Measurements from ENCODE around the gene TARS2.

TARS2 gene

DNA sequence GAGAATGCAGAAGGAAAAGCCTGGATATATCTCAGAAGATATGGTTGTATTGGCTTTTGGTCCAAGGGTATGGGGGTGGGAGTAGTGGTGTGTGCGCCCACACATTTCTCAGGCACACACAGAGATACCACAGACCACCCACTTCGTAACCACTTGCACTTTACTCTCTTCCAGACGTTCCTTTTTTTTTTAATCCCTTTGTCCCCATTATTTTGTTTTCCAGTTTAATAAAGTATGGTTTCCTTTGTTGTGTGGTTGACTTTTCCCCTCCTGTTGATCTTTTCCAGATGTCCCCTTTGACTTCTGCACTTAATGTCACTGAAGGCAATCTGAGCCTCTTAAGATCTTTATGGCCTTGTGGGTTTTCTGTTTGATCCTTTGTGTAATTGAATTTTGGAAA is 10.5 kb upstream of the TARS2 start:
- H3K36me3 ChIP-seq (ENCODE audit: control insufficient read depth in 2 of 2, insufficient read depth in 2 of 2, low read length in 2 of 2) = peaks cover 13 to 14% of the 10 kb centered on the region in 2 donors
- H3K4me1 ChIP-seq (ENCODE audit: control insufficient read depth in 2 of 2, insufficient read depth in 2 of 2, low read length in 2 of 2) = peaks cover 0 to 4% of the 10 kb centered on the region in 2 donors
- no peaks in the 10 kb centered on the region for H3K9me3 ChIP-seq (ENCODE audit: control insufficient read depth in 2 of 2, low read length in 2 of 2)
- H3K9ac ChIP-seq (ENCODE audit: low read depth in 1 of 2, low read length in 2 of 2) = no peak overlapping the region
- no peaks in the 10 kb centered on the region for H3K27me3 ChIP-seq (ENCODE audit: control insufficient read depth in 2 of 2, insufficient read depth in 2 of 2, low read length in 2 of 2)
- no peak overlapping the region for H3K27ac ChIP-seq (ENCODE audit: low read depth in 2 of 2, low read length in 2 of 2)
- no peak overlapping the region for H3K4me3 ChIP-seq (ENCODE audit: low read length in 2 of 2)

DNA sequence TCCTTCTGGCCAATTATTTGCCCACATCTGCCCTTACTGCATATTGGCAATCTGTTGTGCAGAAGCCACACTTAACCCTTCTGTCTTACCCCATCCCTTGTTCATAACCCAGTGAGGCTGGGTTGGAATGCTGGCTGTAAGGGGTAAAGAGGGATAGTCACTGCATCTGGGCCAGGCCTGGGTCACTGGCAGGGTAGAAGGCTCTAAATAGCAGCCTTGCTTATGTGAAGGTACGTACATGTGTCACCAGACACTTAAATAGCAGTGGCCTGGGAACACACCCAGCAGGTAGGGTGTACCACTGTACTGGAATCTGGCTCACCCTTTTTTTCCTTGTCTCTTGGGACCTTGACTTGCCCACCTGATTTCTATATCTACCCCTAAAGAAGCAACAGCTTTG is 9.9 kb upstream of the TARS2 start:
- H3K9ac ChIP-seq (ENCODE audit: low read depth in 1 of 2, low read length in 2 of 2) = no peak overlapping the region
- no peaks in the 10 kb centered on the region for H3K9me3 ChIP-seq (ENCODE audit: control insufficient read depth in 2 of 2, low read length in 2 of 2)
- H3K27me3 ChIP-seq (ENCODE audit: control insufficient read depth in 2 of 2, insufficient read depth in 2 of 2, low read length in 2 of 2) = no peaks in the 10 kb centered on the region
- H3K36me3 ChIP-seq (ENCODE audit: control insufficient read depth in 2 of 2, insufficient read depth in 2 of 2, low read length in 2 of 2) = peaks cover 7 to 9% of the 10 kb centered on the region in 2 donors
- H3K4me3 ChIP-seq (ENCODE audit: low read length in 2 of 2) = no peak overlapping the region
- H3K4me1 ChIP-seq (ENCODE audit: control insufficient read depth in 2 of 2, insufficient read depth in 2 of 2, low read length in 2 of 2) = peaks cover 0 to 4% of the 10 kb centered on the region in 2 donors
- H3K27ac ChIP-seq (ENCODE audit: low read depth in 2 of 2, low read length in 2 of 2) = no peak overlapping the region

DNA sequence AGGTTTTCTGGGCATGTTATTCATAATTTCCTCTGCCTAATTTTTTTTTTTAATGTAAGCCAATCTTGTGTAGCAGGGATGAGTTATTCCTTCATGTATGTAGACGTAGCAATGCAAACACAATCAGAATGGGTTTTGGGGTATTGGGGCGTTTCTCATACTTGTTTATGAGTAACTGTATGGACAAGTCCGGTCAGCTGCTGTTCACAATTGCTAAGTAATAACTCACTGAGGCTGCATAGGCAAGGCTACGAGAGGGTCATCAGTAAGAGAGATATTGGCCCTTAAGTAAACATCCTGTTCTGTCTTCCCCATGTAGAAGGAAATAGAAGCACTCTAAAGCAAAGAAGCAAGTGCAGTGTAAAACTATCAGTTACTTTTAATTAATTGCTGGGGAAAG is 9.5 kb upstream of the TARS2 start:
- peaks cover 0 to 4% of the 10 kb centered on the region in 2 donors for H3K4me1 ChIP-seq (ENCODE audit: control insufficient read depth in 2 of 2, insufficient read depth in 2 of 2, low read length in 2 of 2)
- no peak overlapping the region for H3K27ac ChIP-seq (ENCODE audit: low read depth in 2 of 2, low read length in 2 of 2)
- no peaks in the 10 kb centered on the region for H3K9me3 ChIP-seq (ENCODE audit: control insufficient read depth in 2 of 2, low read length in 2 of 2)
- peaks cover 3 to 5% of the 10 kb centered on the region in 2 donors for H3K36me3 ChIP-seq (ENCODE audit: control insufficient read depth in 2 of 2, insufficient read depth in 2 of 2, low read length in 2 of 2)
- no peak overlapping the region for H3K4me3 ChIP-seq (ENCODE audit: low read length in 2 of 2)
- H3K9ac ChIP-seq (ENCODE audit: low read depth in 1 of 2, low read length in 2 of 2) = no peak overlapping the region
- H3K27me3 ChIP-seq (ENCODE audit: control insufficient read depth in 2 of 2, insufficient read depth in 2 of 2, low read length in 2 of 2) = no peaks in the 10 kb centered on the region

DNA sequence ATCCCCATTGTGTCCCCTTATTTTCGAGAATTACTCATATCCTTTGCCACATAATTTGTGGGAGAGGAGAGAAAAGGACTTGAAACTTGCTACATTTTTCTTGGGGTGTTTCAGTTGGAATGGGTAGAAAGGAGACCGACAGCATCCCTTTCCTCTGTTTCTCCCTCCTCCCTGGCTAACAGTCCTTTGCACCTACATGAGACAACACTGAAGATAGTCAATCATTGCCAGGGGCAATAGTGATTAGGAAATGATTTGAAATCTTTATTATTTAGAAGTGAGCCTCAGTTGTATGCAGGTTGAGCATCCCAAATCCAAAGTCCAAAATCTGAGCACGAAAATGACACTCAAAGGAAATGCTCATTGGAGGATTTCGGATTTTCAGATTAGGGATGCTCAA is 7.8 kb upstream of the TARS2 start:
- Histone ChIP-seq H3K36me3 (ENCODE audit: control insufficient read depth in 2 of 2, insufficient read depth in 2 of 2, low read length in 2 of 2) (no peaks in the 10 kb centered on the region), H3K4me3 (ENCODE audit: low read length in 2 of 2) (no peak overlapping the region), H3K27me3 (ENCODE audit: control insufficient read depth in 2 of 2, insufficient read depth in 2 of 2, low read length in 2 of 2) (no peaks in the 10 kb centered on the region), H3K27ac (ENCODE audit: low read depth in 2 of 2, low read length in 2 of 2) (no peak overlapping the region), H3K9ac (ENCODE audit: low read depth in 1 of 2, low read length in 2 of 2) (no peak overlapping the region), H3K4me1 (ENCODE audit: control insufficient read depth in 2 of 2, insufficient read depth in 2 of 2, low read length in 2 of 2) (peaks cover 0 to 4% of the 10 kb centered on the region in 2 donors), H3K9me3 (ENCODE audit: control insufficient read depth in 2 of 2, low read length in 2 of 2) (no peaks in the 10 kb centered on the region)

DNA sequence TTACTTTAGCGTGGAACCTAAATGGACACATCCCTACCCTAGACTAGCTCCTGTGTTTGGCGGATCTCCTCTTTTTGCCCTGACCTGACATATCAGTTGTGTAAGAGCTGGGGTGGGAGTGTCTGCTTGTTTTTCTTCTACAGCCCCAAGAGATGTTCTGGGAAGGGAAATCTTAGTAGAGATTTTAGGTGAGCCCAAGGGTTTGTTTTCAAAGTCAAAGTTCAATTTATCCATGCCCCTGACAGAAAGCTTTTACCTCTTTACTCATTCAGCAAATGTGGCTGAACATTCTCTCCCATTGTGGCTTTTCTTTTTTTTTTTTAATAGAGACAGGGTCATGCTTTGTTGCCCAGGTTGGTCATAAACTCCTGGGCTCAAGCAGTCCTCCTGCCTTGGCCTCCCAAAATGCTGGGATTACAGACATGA is 7.3 kb upstream of the TARS2 start:
- Histone ChIP-seq H3K4me1 (ENCODE audit: control insufficient read depth in 2 of 2, insufficient read depth in 2 of 2, low read length in 2 of 2) (peaks cover 0 to 4% of the 10 kb centered on the region in 2 donors), H3K9ac (ENCODE audit: low read depth in 1 of 2, low read length in 2 of 2) (no peak overlapping the region), H3K27ac (ENCODE audit: low read depth in 2 of 2, low read length in 2 of 2) (no peak overlapping the region), H3K4me3 (ENCODE audit: low read length in 2 of 2) (no peak overlapping the region), H3K36me3 (ENCODE audit: control insufficient read depth in 2 of 2, insufficient read depth in 2 of 2, low read length in 2 of 2) (no peaks in the 10 kb centered on the region), H3K27me3 (ENCODE audit: control insufficient read depth in 2 of 2, insufficient read depth in 2 of 2, low read length in 2 of 2) (no peaks in the 10 kb centered on the region), H3K9me3 (ENCODE audit: control insufficient read depth in 2 of 2, low read length in 2 of 2) (no peaks in the 10 kb centered on the region)

DNA sequence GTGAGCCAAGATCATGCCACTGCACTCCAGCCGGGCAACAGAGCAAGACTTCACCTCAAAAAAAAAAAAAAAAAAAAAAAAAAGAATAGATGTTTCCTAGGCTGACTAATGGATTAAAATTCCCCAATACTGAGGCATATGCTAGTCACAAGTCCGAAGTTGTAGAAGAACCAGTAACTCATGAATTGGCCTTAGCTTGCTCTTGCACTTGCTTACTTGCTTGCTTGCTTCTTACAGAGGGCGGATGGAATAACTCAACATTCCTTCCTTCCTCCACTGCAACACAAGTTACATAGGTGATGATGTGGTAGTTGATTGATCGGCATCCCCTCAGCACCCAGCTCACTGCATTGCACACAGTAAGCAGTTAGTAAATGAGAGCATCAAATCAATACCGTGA is 2.8 kb upstream of the TARS2 start:
- H3K4me1 ChIP-seq (ENCODE audit: control insufficient read depth in 2 of 2, insufficient read depth in 2 of 2, low read length in 2 of 2) = peaks cover 5 to 8% of the 10 kb centered on the region in 2 donors
- no peaks in the 10 kb centered on the region for H3K9me3 ChIP-seq (ENCODE audit: control insufficient read depth in 2 of 2, low read length in 2 of 2)
- H3K4me3 ChIP-seq (ENCODE audit: low read length in 2 of 2) = no peak overlapping the region
- H3K27me3 ChIP-seq (ENCODE audit: control insufficient read depth in 2 of 2, insufficient read depth in 2 of 2, low read length in 2 of 2) = no peaks in the 10 kb centered on the region
- H3K27ac ChIP-seq (ENCODE audit: low read depth in 2 of 2, low read length in 2 of 2) = no peak overlapping the region
- H3K9ac ChIP-seq (ENCODE audit: low read depth in 1 of 2, low read length in 2 of 2) = no peak overlapping the region
- H3K36me3 ChIP-seq (ENCODE audit: control insufficient read depth in 2 of 2, insufficient read depth in 2 of 2, low read length in 2 of 2) = peaks cover 0 to 5% of the 10 kb centered on the region in 2 donors

DNA sequence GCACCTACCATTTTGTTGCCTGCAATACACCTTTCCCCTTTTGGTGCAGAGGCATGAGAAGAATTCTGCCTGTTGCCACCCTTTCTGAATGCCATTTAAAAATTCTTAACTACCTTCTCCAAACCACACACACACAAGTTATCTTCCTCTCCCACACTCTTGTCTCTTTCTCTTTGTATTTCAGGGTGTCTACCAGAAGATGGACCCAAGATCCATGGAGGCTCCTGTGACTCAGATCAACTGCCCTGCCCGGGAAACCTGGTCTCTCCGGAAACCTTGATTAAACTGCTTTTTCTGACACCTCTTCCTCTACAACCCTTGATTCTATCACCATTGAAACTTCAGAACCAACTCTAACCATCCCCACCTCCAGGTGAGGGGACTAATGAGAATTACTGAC is 2.4 kb upstream of the TARS2 start:
- H3K4me3 ChIP-seq (ENCODE audit: low read length in 2 of 2) = no peak overlapping the region
- no peak overlapping the region for H3K27ac ChIP-seq (ENCODE audit: low read depth in 2 of 2, low read length in 2 of 2)
- H3K4me1 ChIP-seq (ENCODE audit: control insufficient read depth in 2 of 2, insufficient read depth in 2 of 2, low read length in 2 of 2) = peaks cover 5 to 8% of the 10 kb centered on the region in 2 donors
- H3K27me3 ChIP-seq (ENCODE audit: control insufficient read depth in 2 of 2, insufficient read depth in 2 of 2, low read length in 2 of 2) = no peaks in the 10 kb centered on the region
- H3K36me3 ChIP-seq (ENCODE audit: control insufficient read depth in 2 of 2, insufficient read depth in 2 of 2, low read length in 2 of 2) = peaks cover 0 to 5% of the 10 kb centered on the region in 2 donors
- H3K9ac ChIP-seq (ENCODE audit: low read depth in 1 of 2, low read length in 2 of 2) = no peak overlapping the region
- no peaks in the 10 kb centered on the region for H3K9me3 ChIP-seq (ENCODE audit: control insufficient read depth in 2 of 2, low read length in 2 of 2)

DNA sequence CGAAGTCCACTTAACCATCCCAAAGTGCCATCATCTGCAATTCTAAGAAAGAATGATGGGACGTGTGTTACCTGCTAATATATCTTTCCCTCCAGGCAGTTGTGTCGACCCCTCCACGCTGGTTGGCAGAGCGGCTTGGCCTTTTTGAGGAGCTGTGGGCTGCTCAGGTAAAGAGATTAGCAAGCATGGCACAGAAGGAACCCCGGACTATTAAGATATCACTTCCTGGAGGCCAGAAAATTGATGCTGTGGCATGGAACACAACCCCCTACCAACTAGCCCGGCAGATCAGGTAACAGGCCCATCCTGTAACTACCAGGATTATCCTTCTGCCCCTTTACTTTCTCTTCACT is 520 bp downstream of the TARS2 start:
- H3K27ac ChIP-seq (ENCODE audit: low read depth in 2 of 2, low read length in 2 of 2) = peak overlapping the region; percentile 40 to 67

DNA sequence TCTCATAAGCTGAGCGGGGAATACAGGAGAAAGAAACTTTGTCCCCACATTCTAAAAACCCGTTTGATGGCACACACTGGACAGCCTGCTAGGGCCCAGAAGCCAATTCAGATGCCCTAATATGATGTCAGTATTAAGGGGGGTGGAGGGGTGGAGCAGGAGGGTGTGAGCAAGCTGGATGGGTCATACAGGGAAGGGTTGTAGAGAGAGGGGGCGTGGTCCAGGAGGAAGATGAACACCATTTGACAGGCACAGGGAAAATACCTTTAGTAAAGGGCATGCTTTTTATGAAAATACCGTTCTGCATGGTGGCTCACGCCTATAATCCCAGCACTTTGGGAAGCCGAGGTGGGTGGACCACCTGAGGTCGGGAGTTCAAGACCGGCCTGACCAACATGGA is 6.0 kb downstream of the TARS2 start:
- no peak overlapping the region for H3K27ac ChIP-seq (ENCODE audit: low read depth in 2 of 2, low read length in 2 of 2)
- no peak overlapping the region for H3K9ac ChIP-seq (ENCODE audit: low read depth in 1 of 2, low read length in 2 of 2)
- H3K27me3 ChIP-seq (ENCODE audit: control insufficient read depth in 2 of 2, insufficient read depth in 2 of 2, low read length in 2 of 2) = no peaks in the 10 kb centered on the region
- H3K4me1 ChIP-seq (ENCODE audit: control insufficient read depth in 2 of 2, insufficient read depth in 2 of 2, low read length in 2 of 2) = peaks cover under 1 to 2% of the 10 kb centered on the region in 2 donors
- H3K36me3 ChIP-seq (ENCODE audit: control insufficient read depth in 2 of 2, insufficient read depth in 2 of 2, low read length in 2 of 2) = peaks cover 23 to 44% of the 10 kb centered on the region in 2 donors
- H3K9me3 ChIP-seq (ENCODE audit: control insufficient read depth in 2 of 2, low read length in 2 of 2) = no peaks in the 10 kb centered on the region
- no peak overlapping the region for H3K4me3 ChIP-seq (ENCODE audit: low read length in 2 of 2)

More for the DNA sequence above, 520 bp downstream of the TARS2 start:
- H3K9me3 ChIP-seq (ENCODE audit: control insufficient read depth in 2 of 2, low read length in 2 of 2) = no peaks in the 10 kb centered on the region
- H3K36me3 ChIP-seq (ENCODE audit: control insufficient read depth in 2 of 2, insufficient read depth in 2 of 2, low read length in 2 of 2) = peaks cover 12 to 20% of the 10 kb centered on the region in 2 donors
- H3K27me3 ChIP-seq (ENCODE audit: control insufficient read depth in 2 of 2, insufficient read depth in 2 of 2, low read length in 2 of 2) = no peaks in the 10 kb centered on the region
- H3K9ac ChIP-seq (ENCODE audit: low read depth in 1 of 2, low read length in 2 of 2) = peak overlapping the region; percentile 89 to 91
- peak overlapping the region; percentile 84 to 86 for H3K4me3 ChIP-seq (ENCODE audit: low read length in 2 of 2)
- peaks cover 5 to 8% of the 10 kb centered on the region in 2 donors for H3K4me1 ChIP-seq (ENCODE audit: control insufficient read depth in 2 of 2, insufficient read depth in 2 of 2, low read length in 2 of 2)

DNA sequence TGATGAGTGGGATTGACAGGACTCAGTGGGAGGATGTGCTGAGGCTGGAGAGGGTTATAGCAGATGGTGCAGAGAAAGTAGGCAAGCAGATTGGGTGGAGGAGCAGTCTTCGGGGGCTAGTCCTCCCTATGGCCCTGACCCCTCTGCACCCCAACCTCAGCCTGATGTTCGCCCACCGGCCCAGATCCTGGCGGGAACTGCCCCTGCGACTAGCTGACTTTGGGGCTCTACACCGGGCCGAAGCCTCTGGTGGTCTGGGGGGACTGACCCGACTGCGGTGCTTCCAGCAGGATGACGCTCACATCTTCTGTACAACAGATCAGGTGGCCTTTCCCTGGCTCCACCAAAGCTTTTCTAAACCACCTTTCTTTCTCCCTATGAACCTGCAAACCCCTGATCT is 11.1 kb downstream of the TARS2 start:
- Histone ChIP-seq H3K36me3 (ENCODE audit: control insufficient read depth in 2 of 2, insufficient read depth in 2 of 2, low read length in 2 of 2) (peaks cover 22 to 41% of the 10 kb centered on the region in 2 donors), H3K9me3 (ENCODE audit: control insufficient read depth in 2 of 2, low read length in 2 of 2) (no peaks in the 10 kb centered on the region), H3K27ac (ENCODE audit: low read depth in 2 of 2, low read length in 2 of 2) (no peak overlapping the region), H3K4me1 (ENCODE audit: control insufficient read depth in 2 of 2, insufficient read depth in 2 of 2, low read length in 2 of 2) (no peaks in the 10 kb centered on the region), H3K4me3 (ENCODE audit: low read length in 2 of 2) (no peak overlapping the region), H3K9ac (ENCODE audit: low read depth in 1 of 2, low read length in 2 of 2) (no peak overlapping the region), H3K27me3 (ENCODE audit: control insufficient read depth in 2 of 2, insufficient read depth in 2 of 2, low read length in 2 of 2) (no peaks in the 10 kb centered on the region)

DNA sequence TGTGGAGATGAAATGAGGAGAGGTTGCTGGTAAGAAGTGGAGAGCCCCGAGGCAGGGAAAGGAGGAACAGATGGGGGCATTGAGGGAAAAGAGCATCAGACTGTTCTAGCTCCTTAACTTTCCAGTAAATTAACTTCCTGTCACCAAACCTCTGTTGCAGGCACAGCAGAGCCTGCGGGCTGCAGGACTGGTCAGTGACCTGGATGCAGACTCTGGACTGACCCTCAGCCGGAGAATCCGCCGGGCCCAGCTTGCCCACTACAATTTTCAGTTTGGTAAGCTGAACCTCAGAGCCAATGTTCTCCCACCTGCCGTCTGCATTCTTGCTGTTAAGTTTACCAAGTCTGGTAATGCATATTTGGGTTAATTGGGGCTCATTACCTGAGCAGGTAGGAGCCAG is 18.2 kb downstream of the TARS2 start:
- Histone ChIP-seq H3K9ac (ENCODE audit: low read depth in 1 of 2, low read length in 2 of 2) (no peak overlapping the region), H3K36me3 (ENCODE audit: control insufficient read depth in 2 of 2, insufficient read depth in 2 of 2, low read length in 2 of 2) (peaks cover 20 to 36% of the 10 kb centered on the region in 2 donors), H3K27me3 (ENCODE audit: control insufficient read depth in 2 of 2, insufficient read depth in 2 of 2, low read length in 2 of 2) (no peaks in the 10 kb centered on the region), H3K27ac (ENCODE audit: low read depth in 2 of 2, low read length in 2 of 2) (no peak overlapping the region), H3K4me3 (ENCODE audit: low read length in 2 of 2) (no peak overlapping the region), H3K4me1 (ENCODE audit: control insufficient read depth in 2 of 2, insufficient read depth in 2 of 2, low read length in 2 of 2) (peaks cover 0 to 2% of the 10 kb centered on the region in 2 donors), H3K9me3 (ENCODE audit: control insufficient read depth in 2 of 2, low read length in 2 of 2) (no peaks in the 10 kb centered on the region)
